GM21619 (cell line): ENCODE measurements around the gene SULT1A1.
"Not testable (repeated sequence)": the region's sequence is repeated elsewhere in the genome, so short reads cannot be mapped to it uniquely, and the experiment has no call there.

Experiments
- ATAC-seq: cut with Tn5 transposase; IDR thresholded peaks from one replicate; pipeline ENCODE4 v1.9.1; 2021; ENCODE audit not compliant: unreplicated experiment

Gene SULT1A1

GRCh38 chr16:28592511-28592910 lies 17.3 kb downstream of the SULT1A1 start:
- ATAC-seq = no peak

- no peak for ATAC-seq
These were observed 18.5 kb downstream of the SULT1A1 start for GRCh38 chr16:28591355-28591754.

- ATAC-seq = no peak
These were observed 19.2 kb downstream of the SULT1A1 start for GRCh38 chr16:28590384-28591340.

- ATAC-seq = no peak
These were observed 19.9 kb downstream of the SULT1A1 start for GRCh38 chr16:28589930-28590329.

GRCh38 chr16:28589069-28589468 lies 20.8 kb downstream of the SULT1A1 start:
- no peak for ATAC-seq

GRCh38 chr16:28587386-28587785 lies 22.5 kb downstream of the SULT1A1 start:
- ATAC-seq = no peak

GRCh38 chr16:28586466-28586865 lies 23.4 kb downstream of the SULT1A1 start:
- no peak for ATAC-seq

GRCh38 chr16:28585674-28586073 lies 24.2 kb downstream of the SULT1A1 start:
- ATAC-seq = no peak

GRCh38 chr16:28580726-28581315 lies 29.0 kb downstream of the SULT1A1 start:
- ATAC-seq = no peak

- no peak for ATAC-seq
These were observed 34.3 kb downstream of the SULT1A1 start for GRCh38 chr16:28575446-28576109.

GRCh38 chr16:28574925-28575324 lies 34.9 kb downstream of the SULT1A1 start:
- no peak for ATAC-seq

GRCh38 chr16:28573738-28574718 lies 35.8 kb downstream of the SULT1A1 start:
- ATAC-seq = no peak

- no peak for ATAC-seq
These were observed 36.9 kb downstream of the SULT1A1 start for GRCh38 chr16:28572696-28573510.

GRCh38 chr16:28569968-28570752 lies 39.7 kb downstream of the SULT1A1 start:
- no peak for ATAC-seq

- ATAC-seq = no peak
These were observed 40.8 kb downstream of the SULT1A1 start for GRCh38 chr16:28569021-28569420.

GRCh38 chr16:28567292-28567691 lies 42.6 kb downstream of the SULT1A1 start:
- ATAC-seq = no peak

- not testable (repeated sequence) for ATAC-seq
These were observed 43.5 kb downstream of the SULT1A1 start for GRCh38 chr16:28566233-28566925.

- ATAC-seq = no peak
These were observed 46.6 kb downstream of the SULT1A1 start for GRCh38 chr16:28563218-28563617.
